Spleen (tissue), 11 donors: ENCODE results near the gene UROC1. TPM values are rescaled to one million over a fixed set of nuclear protein-coding genes. Genes with fewer than 3 reads are reported as not detected.

Source experiments
- DNase-seq: peaks from one replicate; pipeline ENCODE4 v3.0.0-alpha.2; 2020
- H3K27ac ChIP-seq, 8 donors: fragments of 200-600 bp; sonication (generic) in 7 of 8; 1 replicate in 4 of 8; 2 replicates in 4 of 8; pipeline versions ENCODE4 v1.5.0 to v1.8.0; 2016 to 2021; ENCODE audit warnings: inconsistent platforms in 4 of 8, mild to moderate bottlenecking in 4 of 8, moderate library complexity in 1 of 8
- H3K27me3 ChIP-seq, 7 donors: fragments of 200-600 bp; sonication (generic) in 6 of 7; replicated peaks in 1 of 7; 1 replicate in 4 of 7; 2 replicates in 3 of 7; pipeline versions ENCODE4 v1.5.0 to v1.8.0; 2016 to 2021; ENCODE audit warnings: inconsistent platforms in 3 of 7, mild to moderate bottlenecking in 1 of 7
- H3K36me3 ChIP-seq, 6 donors: fragments of 200-600 bp; sonication (generic) in 5 of 6; 1 replicate in 4 of 6; 2 replicates in 2 of 6; pipeline versions ENCODE4 v1.5.0 to v1.8.0; 2016 to 2021; ENCODE audit warnings: inconsistent platforms in 2 of 6
- H3K4me1 ChIP-seq, 6 donors: fragments of 200-600 bp; sonication (generic) in 5 of 6; 1 replicate in 3 of 6; 2 replicates in 3 of 6; pipeline versions ENCODE4 v1.5.0 to v1.8.0; 2016 to 2021; ENCODE audit warnings: inconsistent platforms in 3 of 6
- H3K4me3 ChIP-seq, 8 donors: fragments of 200-600 bp; sonication (generic) in 7 of 8; 1 replicate in 4 of 8; 2 replicates in 4 of 8; pipeline versions ENCODE4 v1.5.0 to v1.8.0; 2016 to 2021; ENCODE audit warnings: inconsistent platforms in 4 of 8, mild to moderate bottlenecking in 4 of 8, moderate library complexity in 2 of 8
- H3K9me3 ChIP-seq, 8 donors: fragments of 200-600 bp; sonication (generic) in 7 of 8; 1 replicate in 4 of 8; 2 replicates in 4 of 8; pipeline versions ENCODE4 v1.5.0 to v1.8.0; 2016 to 2021; ENCODE audit warnings: inconsistent platforms in 4 of 8
- POLR2A ChIP-seq, 3 donors: fragments of 450-650 bp; IDR thresholded peaks; one replicate each; pipeline ENCODE4 v1.5.1; 2017; ENCODE audit warnings: antibody characterized with exemption in 3 of 3, mild to moderate bottlenecking in 1 of 3
- POLR2AphosphoS5 ChIP-seq, 3 donors: sonication (generic); formaldehyde crosslinking; IDR thresholded peaks; one replicate each; pipeline ENCODE4 v1.5.1; 2017; ENCODE audit warnings: antibody characterized with exemption in 3 of 3
- WGBS, 5 donors: extraction: QIAGEN DNeasy Blood & Tissue Kit in 3 of 5; methylation state at CpG; one replicate each; pipeline versions ENCODE4 v1.1.5 to v1.1.7; 2013 to 2018; 5-methylcytosine and 5-hydroxymethylcytosine counted together
- intact Hi-C: fragments of 100-400 bp; cut with DNase I; formaldehyde crosslinking; loops from one replicate; pipeline ENCODE4 v1.15.0; 2023; ENCODE audit warnings: low total_unique reads
- polyA plus RNA-seq, 3 donors: library from polyadenylated mRNA; stranded (reverse); fragments of 200-250 nt; gene quantifications; one replicate each; pipeline ENCODE4 v1.2.1, GENCODE V29; 2013
- total RNA-seq, 7 donors: library from RNA; depleted of rRNA in 3 of 7; stranded (reverse); fragments of >200 nt in 3 of 7; fragmentation: NEBNext Ultra II Directional in 4 of 7; extraction: Animal tissue kit (Norgen Biotek cat#: 25700) in 4 of 7; gene quantifications; one replicate each; pipeline versions ENCODE4 v1.1.0 to v1.2.1, GENCODE V29; 2016 to 2021
- TF ChIP-seq, protein P1 (sequence below), 11 experiments: fragments of 200-600 bp in 7 of 11; fragments of 450-650 bp in 4 of 11; sonication (generic) in 4 of 11; IDR thresholded peaks in 8 of 11; conservative IDR thresholded peaks in 3 of 11; 1 replicate in 7 of 11; 2 replicates in 4 of 11; pipeline versions ENCODE4 v1.4.0 to v1.8.0; 2016 to 2021; ENCODE audit warnings: antibody characterized with exemption in 11 of 11, inconsistent platforms in 4 of 11, mild to moderate bottlenecking in 1 of 11
- donor health status: healthy with polysubstance abuse.
- donor health status: DM: no; HTN: no; CAD: no; lungs with moderate emphysema.
- donor health status: DM: no; HTN: no; CAD: no.
- donor health status: Bipolar disorder and iron deficiency.
- donor health status: healthy.
- donor health status: DM: no; HTN: no; CAD: no.
- donor health status: DM: yes; HTN: yes; CAD: no.

Gene UROC1
- total and polyA plus RNA-seq, 10 donors, result 0.02 to 0.16 (median 0.03) TPM; not detected in 6

GRCh38 chr3:126557761-126558160 is 40.2 kb upstream of the UROC1 start:
- no peak overlapping the region for H3K27ac ChIP-seq
- H3K4me1 ChIP-seq, result peaks cover 0 to 12% (median 0%) of the 10 kb centered on the region in 6 donors
- peak; percentile 56 for DNase-seq
- intact Hi-C loops, result no loop called here
- no peaks in the 10 kb centered on the region for H3K27me3 ChIP-seq
- no peak for TF ChIP-seq POLR2A (IDR thresholded peaks at IDR 0.05)
- no peak for TF ChIP-seq POLR2AphosphoS5 (IDR thresholded peaks at IDR 0.05)
- TF ChIP-seq, protein P1, sequence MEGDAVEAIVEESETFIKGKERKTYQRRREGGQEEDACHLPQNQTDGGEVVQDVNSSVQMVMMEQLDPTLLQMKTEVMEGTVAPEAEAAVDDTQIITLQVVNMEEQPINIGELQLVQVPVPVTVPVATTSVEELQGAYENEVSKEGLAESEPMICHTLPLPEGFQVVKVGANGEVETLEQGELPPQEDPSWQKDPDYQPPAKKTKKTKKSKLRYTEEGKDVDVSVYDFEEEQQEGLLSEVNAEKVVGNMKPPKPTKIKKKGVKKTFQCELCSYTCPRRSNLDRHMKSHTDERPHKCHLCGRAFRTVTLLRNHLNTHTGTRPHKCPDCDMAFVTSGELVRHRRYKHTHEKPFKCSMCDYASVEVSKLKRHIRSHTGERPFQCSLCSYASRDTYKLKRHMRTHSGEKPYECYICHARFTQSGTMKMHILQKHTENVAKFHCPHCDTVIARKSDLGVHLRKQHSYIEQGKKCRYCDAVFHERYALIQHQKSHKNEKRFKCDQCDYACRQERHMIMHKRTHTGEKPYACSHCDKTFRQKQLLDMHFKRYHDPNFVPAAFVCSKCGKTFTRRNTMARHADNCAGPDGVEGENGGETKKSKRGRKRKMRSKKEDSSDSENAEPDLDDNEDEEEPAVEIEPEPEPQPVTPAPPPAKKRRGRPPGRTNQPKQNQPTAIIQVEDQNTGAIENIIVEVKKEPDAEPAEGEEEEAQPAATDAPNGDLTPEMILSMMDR (IDR thresholded peaks at IDR 0.05 in 8 of 11, conservative IDR thresholded peaks at IDR 0.05 in 3 of 11), result no peak
- H3K36me3 ChIP-seq, result no peaks in the 10 kb centered on the region
- H3K9me3 ChIP-seq, result peaks cover 0 to 17% (median 16%) of the 10 kb centered on the region in 8 donors
- no peak overlapping the region for H3K4me3 ChIP-seq
- WGBS, 5 donors, result 73 to 91% (median 86%) methylated on average over 4 to 6 of the region's 6 CpGs

DNA sequence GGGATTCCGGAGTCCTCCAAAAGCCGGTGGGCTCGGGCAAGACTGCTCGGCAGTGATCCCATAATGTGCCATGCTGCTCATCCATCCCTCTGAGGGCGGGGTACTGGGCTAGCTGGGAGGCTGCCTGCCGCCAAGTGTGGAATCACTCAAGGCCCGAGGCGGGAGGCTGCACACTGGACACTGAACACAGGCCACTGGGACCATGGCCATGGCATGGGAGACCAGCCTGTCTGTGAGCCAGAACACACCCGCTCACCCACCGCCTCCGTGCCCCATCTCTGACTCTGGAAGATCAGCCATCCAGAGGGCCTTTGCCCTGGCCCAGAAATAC is 39.8 kb upstream of the UROC1 start:
- peak; percentile 56 for DNase-seq
- WGBS, 5 donors, result 95 to 99% (median 96%) methylated on average over 4 to 11 of the region's 11 CpGs

DNA sequence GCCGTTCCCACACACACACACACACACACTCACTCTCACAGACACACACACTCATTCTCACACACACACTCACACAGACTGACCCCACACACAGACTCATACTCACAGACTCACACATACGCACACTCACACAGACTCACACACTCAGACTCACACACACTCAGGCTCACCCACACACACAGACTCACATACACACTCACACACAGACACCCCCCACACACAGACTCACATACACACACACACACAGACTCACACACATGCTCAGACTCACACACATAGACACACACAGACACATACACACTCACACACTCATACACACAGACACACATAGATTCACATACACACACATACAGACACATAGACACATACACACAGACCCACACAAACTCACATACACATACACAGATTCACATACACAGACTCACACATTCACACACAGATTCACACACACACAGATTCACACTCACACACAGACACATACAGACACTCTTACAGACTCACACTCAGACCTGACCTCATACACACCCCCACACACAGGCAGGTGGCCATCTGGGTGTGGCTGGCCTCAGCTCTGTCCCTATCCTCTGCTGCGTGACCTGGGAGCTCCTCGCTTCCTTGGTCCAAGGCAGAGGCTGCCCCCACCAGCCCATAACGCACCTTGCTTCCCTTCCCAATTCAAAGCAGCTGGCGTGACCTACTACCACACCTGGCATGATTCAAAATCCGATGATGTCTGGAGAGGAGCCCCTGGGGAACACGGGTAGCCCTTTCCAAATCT is 39.3 kb upstream of the UROC1 start:
- DNase-seq, result peak; percentile 47
- Histone ChIP-seq H3K27ac (no peak overlapping the region), H3K4me3 (no peak overlapping the region), H3K9me3 (peaks cover 0 to 8% (median 7%) of the 10 kb centered on the region in 8 donors), H3K4me1 (peaks cover 0 to 12% (median 0%) of the 10 kb centered on the region in 6 donors), H3K36me3 (no peaks in the 10 kb centered on the region), H3K27me3 (no peaks in the 10 kb centered on the region)
- TF ChIP-seq, protein P1 (IDR thresholded peaks at IDR 0.05 in 8 of 11, conservative IDR thresholded peaks at IDR 0.05 in 3 of 11), result no peak
- TF ChIP-seq POLR2A (IDR thresholded peaks at IDR 0.05) (no peak), POLR2AphosphoS5 (IDR thresholded peaks at IDR 0.05) (no peak)
- intact Hi-C loops, result no loop called here
- 89 to 93% (median 91%) methylated on average over 8 of the region's 8 CpGs for WGBS, 5 donors

More for the DNA sequence above, 39.8 kb upstream of the UROC1 start:
- peaks cover 0 to 12% (median 0%) of the 10 kb centered on the region in 6 donors for H3K4me1 ChIP-seq
- H3K27ac ChIP-seq, result no peak overlapping the region
- H3K27me3 ChIP-seq, result no peaks in the 10 kb centered on the region
- TF ChIP-seq POLR2AphosphoS5 (IDR thresholded peaks at IDR 0.05), result no peak
- TF ChIP-seq, protein P1 (IDR thresholded peaks at IDR 0.05 in 8 of 11, conservative IDR thresholded peaks at IDR 0.05 in 3 of 11), result no peak
- no peak for TF ChIP-seq POLR2A (IDR thresholded peaks at IDR 0.05)
- H3K36me3 ChIP-seq, result no peaks in the 10 kb centered on the region
- H3K9me3 ChIP-seq, result peaks cover 0 to 13% (median 12%) of the 10 kb centered on the region in 8 donors
- H3K4me3 ChIP-seq, result no peak overlapping the region
- intact Hi-C loops, result no loop called here

DNA sequence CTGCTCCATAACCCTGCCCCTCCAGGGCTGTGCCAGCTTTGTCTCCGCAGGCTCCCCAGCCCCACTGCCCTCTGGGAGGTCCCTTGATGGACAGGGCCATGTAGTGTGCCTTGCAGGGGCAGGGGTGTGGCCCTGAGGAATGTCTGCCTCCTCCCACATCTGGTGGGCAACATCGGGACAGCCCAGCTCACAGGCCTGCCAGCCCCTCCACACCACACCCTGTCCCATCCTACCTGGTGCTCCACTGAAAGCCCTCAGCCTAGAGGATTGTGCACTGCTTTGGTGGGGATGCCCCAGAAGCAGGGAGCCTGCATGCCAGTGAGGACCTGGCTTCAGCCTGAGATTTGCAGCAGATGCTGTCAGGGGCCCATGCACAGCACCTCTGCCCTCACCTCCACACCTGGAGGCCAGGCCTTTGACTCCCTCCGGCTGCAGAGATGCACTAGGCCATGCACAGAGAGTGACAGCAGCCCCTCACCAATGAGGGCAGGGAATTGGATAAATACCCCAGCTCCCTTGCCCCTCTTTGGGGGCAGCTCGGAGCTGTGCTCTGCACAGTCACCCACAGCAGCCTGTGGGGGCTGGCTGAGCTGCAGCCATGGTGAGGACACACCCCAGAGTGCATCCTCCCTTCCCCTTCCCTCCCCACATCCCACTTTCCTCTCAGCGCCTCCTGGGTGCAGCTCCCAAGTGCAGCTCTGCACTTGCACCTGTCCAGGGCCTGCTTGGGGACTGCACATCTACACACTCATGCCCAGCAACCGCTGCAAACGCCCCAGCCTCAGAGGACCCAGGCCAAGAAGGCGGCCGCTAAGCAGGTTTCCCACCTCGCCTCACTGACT is 38.4 kb upstream of the UROC1 start:
- peak; percentile 63 for DNase-seq
- Histone ChIP-seq H3K4me1 (peaks cover 0 to 12% (median 0%) of the 10 kb centered on the region in 6 donors), H3K27me3 (peaks cover 0 to 8% (median 0%) of the 10 kb centered on the region in 7 donors), H3K27ac (no peak overlapping the region), H3K9me3 (peaks cover 0 to under 1% (median 0%) of the 10 kb centered on the region in 8 donors), H3K4me3 (no peak overlapping the region), H3K36me3 (no peaks in the 10 kb centered on the region)
- intact Hi-C loops, result no loop called here
- 75 to 83% (median 78%) methylated on average over 8 to 10 of the region's 10 CpGs for WGBS, 5 donors
- TF ChIP-seq, protein P1 (IDR thresholded peaks at IDR 0.05 in 8 of 11, conservative IDR thresholded peaks at IDR 0.05 in 3 of 11), result no peak
- TF ChIP-seq POLR2A (IDR thresholded peaks at IDR 0.05) (no peak), POLR2AphosphoS5 (IDR thresholded peaks at IDR 0.05) (no peak)
